Gastroesophageal sphincter (tissue), 4 donors: ENCODE data around the gene SOAT1. TPM values are rescaled to one million over a fixed set of nuclear protein-coding genes. Genes with fewer than 3 reads are reported as not detected.
"Not testable (repeated sequence)": the region's sequence is repeated elsewhere in the genome, so short reads cannot be mapped to it uniquely, and the experiment has no call there.

Source experiments
- ATAC-seq: fragments of 150-250 bp; one replicate; pipeline ENCODE4 v1.9.1; 2016; ENCODE audit warnings: mild to moderate bottlenecking, moderate library complexity
- H3K27ac ChIP-seq, 4 donors: fragments of 200-600 bp; sonication (generic) in 3 of 4; 1 replicate in 3 of 4; 2 replicates in 1 of 4; pipeline ENCODE4 v1.5.1; 2016 to 2019
- H3K27me3 ChIP-seq: fragments of 200-600 bp; sonication (generic); one replicate; pipeline ENCODE4 v1.5.1; 2019
- H3K36me3 ChIP-seq, 2 donors: fragments of 200-600 bp; sonication (generic); one replicate each; pipeline ENCODE4 v1.5.1; 2019; ENCODE audit warnings: control low read depth in 1 of 2
- H3K4me1 ChIP-seq, 3 donors: fragments of 200-600 bp; sonication (generic); 1 replicate in 2 of 3; 2 replicates in 1 of 3; pipeline ENCODE4 v1.5.1; 2016 to 2019; ENCODE audit warnings: control low read depth in 2 of 3
- H3K4me3 ChIP-seq, 2 donors: fragments of 200-600 bp; sonication (generic); one replicate each; pipeline ENCODE4 v1.5.1; 2019; ENCODE audit warnings: mild to moderate bottlenecking in 1 of 2, moderate library complexity in 1 of 2
- H3K9me3 ChIP-seq, 3 donors: fragments of 200-600 bp; sonication (generic); one replicate each; pipeline ENCODE4 v1.5.1; 2017 to 2019; ENCODE audit warnings: control low read depth in 2 of 3
- CTCF ChIP-seq, 4 experiments: fragments of 200-600 bp in 2 of 4; fragments of 450-650 bp in 2 of 4; sonication (generic) in 1 of 4; IDR thresholded peaks; one replicate each; pipeline ENCODE4 v1.5.1; 2017 to 2019; ENCODE audit warnings: antibody characterized with exemption in 4 of 4, mild to moderate bottlenecking in 2 of 4, moderate library complexity in 2 of 4
- EP300 ChIP-seq: sonication (generic); formaldehyde crosslinking; IDR thresholded peaks from one replicate; pipeline ENCODE4 v1.6.1; 2017; ENCODE audit warnings: antibody characterized with exemption, mild to moderate bottlenecking
- POLR2A ChIP-seq, 2 donors: fragments of 450-650 bp; IDR thresholded peaks; one replicate each; pipeline ENCODE4 v1.6.1; 2017; ENCODE audit warnings: antibody characterized with exemption in 2 of 2, mild to moderate bottlenecking in 2 of 2, moderate library complexity in 1 of 2
- POLR2AphosphoS5 ChIP-seq: sonication (generic); formaldehyde crosslinking; IDR thresholded peaks from one replicate; pipeline ENCODE4 v1.6.1; 2017; ENCODE audit warnings: antibody characterized with exemption
- WGBS, 2 donors: methylation state at CpG; one replicate each; pipeline ENCODE4 v1.1.5; 2018; ENCODE audit warnings: low coverage in 1 of 2; 5-methylcytosine and 5-hydroxymethylcytosine counted together
- total RNA-seq, 4 donors: library from RNA; depleted of rRNA; stranded (reverse); fragments of >200 nt; gene quantifications; one replicate each; pipeline ENCODE4 v1.1.0, GENCODE V29; 2016

The SOAT1 gene
- 10 to 100 TPM; 11.2 to 17.8 (median 12.9) TPM for total RNA-seq

GRCh38 chr1:179293340-179294327, at the start of gene SOAT1:
Gene SOAT1, plus strand, starts transcription at chr1:179293797. Its CDS starts 8,888 bp downstream, at chr1:179302685.
- H3K36me3 ChIP-seq, result no peaks in the 10 kb centered on the region
- peak; percentile 98 for ATAC-seq
- no peaks in the 10 kb centered on the region for H3K9me3 ChIP-seq
- peak in 3 of 4 experiments; percentile 14 to 45 (median 40) for TF ChIP-seq CTCF (IDR thresholded peaks at IDR 0.05)
- peak; percentile 82 to 88 for TF ChIP-seq POLR2A (IDR thresholded peaks at IDR 0.05)
- TF ChIP-seq EP300, result no peak
- TF ChIP-seq POLR2AphosphoS5, result peak; percentile 86
- H3K27ac ChIP-seq, result peak within 1 kb of the TSS; percentile 63 to 97 (median 92)
- H3K4me3 ChIP-seq, result peak within 1 kb of the TSS; percentile 57 to 65
- H3K27me3 ChIP-seq, result no peaks in the 10 kb centered on the region
- peaks cover 0 to 27% (median 11%) of the 10 kb centered on the region in 3 donors for H3K4me1 ChIP-seq
- WGBS, 2 donors, result 0% methylated on average over 9 to 19 of the region's 71 CpGs

DNA sequence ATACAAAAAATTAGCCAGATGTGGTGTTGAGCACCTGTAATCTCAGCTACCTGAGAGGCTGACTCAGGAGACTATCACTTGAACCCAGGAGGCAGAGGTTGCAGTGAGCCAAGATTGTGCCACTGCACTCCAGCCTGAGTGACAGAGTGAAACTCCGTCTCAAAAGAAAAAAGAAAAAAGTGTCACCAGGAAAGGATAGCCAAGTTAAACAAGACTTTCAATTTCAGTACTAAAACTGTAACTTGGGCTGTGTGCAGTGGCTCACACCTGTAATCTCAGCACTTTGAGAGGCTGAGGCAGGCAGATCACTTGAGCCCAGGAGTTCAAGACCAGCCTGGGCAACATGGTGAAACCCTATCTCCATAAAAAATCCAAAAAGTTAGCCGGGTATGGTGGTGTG, 48.2 kb upstream of the SOAT1 start:
- not testable (repeated sequence) for H3K27ac ChIP-seq, H3K9me3 ChIP-seq, H3K36me3 ChIP-seq, ATAC-seq, H3K4me1 ChIP-seq, H3K27me3 ChIP-seq, H3K4me3 ChIP-seq
- WGBS, 2 donors, result 71 to 87% methylated on average over 1 to 2 of the region's 2 CpGs

DNA sequence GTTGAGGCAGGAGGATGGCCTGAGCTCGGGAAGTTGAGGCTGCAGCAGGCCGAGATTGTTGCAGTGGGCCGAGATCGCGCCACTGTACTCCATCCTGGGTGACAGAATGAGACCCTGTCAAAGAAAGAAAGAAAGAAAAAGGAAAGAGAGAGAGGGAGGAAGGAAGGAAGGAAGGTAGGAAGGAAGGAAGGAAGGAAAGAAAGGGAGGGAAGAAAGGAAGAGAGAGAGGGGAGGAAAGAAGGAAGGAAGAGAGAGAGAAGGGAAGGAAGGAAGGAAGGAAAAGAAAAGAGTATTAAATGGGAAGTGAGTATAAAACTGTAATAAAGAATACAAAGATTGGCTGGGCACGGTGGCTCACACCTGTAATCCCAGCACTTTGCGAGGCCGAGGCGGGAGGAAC, 45.7 kb upstream of the SOAT1 start:
- no peak for TF ChIP-seq CTCF (IDR thresholded peaks at IDR 0.05)
- no peak for TF ChIP-seq POLR2AphosphoS5
- no peak for TF ChIP-seq POLR2A (IDR thresholded peaks at IDR 0.05)
- TF ChIP-seq EP300, result no peak
- 80 to 89% methylated on average over 4 to 9 of the region's 9 CpGs for WGBS, 2 donors
- H3K27me3 ChIP-seq, result no peaks in the 10 kb centered on the region
- H3K9me3 ChIP-seq, result no peaks in the 10 kb centered on the region
- no peaks in the 10 kb centered on the region for H3K4me1 ChIP-seq
- no peak overlapping the region for H3K4me3 ChIP-seq
- no peaks in the 10 kb centered on the region for H3K36me3 ChIP-seq
- no peak overlapping the region for H3K27ac ChIP-seq
- ATAC-seq, result no peak

DNA sequence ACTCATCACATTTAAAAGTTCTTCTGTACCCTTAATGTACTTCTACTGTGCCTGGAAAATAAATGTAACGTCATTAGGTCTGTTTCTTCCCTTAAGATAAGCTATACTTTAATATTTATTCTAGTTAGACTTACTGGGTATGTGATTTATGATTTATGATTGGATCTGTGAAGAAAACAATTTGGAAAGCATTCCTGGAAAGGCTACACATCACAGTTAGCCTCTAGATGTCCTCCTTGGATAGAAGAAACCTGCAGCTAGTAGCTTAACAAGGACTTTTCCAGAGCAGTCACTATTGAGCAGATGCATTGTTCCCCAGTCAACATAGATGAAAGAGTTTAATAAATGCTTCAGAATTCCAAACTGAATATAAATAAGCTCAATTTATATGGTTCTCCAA, 41.9 kb upstream of the SOAT1 start:
- H3K4me3 ChIP-seq, result no peak overlapping the region
- WGBS, 2 donors, result 38 to 47% methylated on average over 1 of the region's 1 CpG
- ATAC-seq, result no peak

DNA sequence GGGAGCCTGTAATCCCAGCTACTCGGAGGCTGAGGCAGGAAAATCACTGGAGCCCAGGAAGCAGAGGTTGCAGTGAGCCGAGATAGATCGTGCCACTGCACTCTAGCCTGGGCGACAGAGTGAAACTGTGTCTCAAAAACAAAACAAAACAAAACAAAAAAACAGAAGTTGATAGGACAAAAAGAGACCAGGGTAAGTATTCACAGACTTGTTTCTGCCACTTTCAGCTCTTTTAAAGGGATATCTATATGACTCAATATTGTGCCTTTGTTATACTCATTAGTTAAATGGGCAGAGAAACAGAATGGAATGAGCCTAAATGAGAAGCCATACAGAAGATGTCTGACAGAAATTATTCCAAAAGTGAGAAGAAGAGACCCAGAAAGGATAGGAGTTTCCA, 41.0 kb upstream of the SOAT1 start:
- H3K36me3 ChIP-seq, result no peaks in the 10 kb centered on the region
- no peak overlapping the region for H3K4me3 ChIP-seq
- no peaks in the 10 kb centered on the region for H3K27me3 ChIP-seq
- no peaks in the 10 kb centered on the region for H3K4me1 ChIP-seq
- no peak overlapping the region for H3K27ac ChIP-seq
- no peak for ATAC-seq
- no peak for TF ChIP-seq CTCF (IDR thresholded peaks at IDR 0.05)
- TF ChIP-seq POLR2A (IDR thresholded peaks at IDR 0.05), result no peak
- TF ChIP-seq POLR2AphosphoS5, result no peak
- TF ChIP-seq EP300, result no peak
- H3K9me3 ChIP-seq, result no peaks in the 10 kb centered on the region
- WGBS, 2 donors, result 69 to 100% methylated on average over 1 to 3 of the region's 4 CpGs

More for the DNA sequence above, 41.9 kb upstream of the SOAT1 start:
- H3K4me1 ChIP-seq, result no peaks in the 10 kb centered on the region
- TF ChIP-seq POLR2AphosphoS5, result no peak
- TF ChIP-seq CTCF (IDR thresholded peaks at IDR 0.05), result peak in 2 of 4 experiments; percentile 15 to 42
- TF ChIP-seq POLR2A (IDR thresholded peaks at IDR 0.05), result no peak
- no peak for TF ChIP-seq EP300
- no peaks in the 10 kb centered on the region for H3K36me3 ChIP-seq
- no peaks in the 10 kb centered on the region for H3K27me3 ChIP-seq
- H3K27ac ChIP-seq, result no peak overlapping the region
- no peaks in the 10 kb centered on the region for H3K9me3 ChIP-seq
